HG03520 (cell line): ENCODE results near the gene FOXD1.
"Not testable (repeated sequence)": the region's sequence is repeated elsewhere in the genome, so short reads cannot be mapped to it uniquely, and the experiment has no call there.

Source experiments
- ATAC-seq: cut with Tn5 transposase; IDR thresholded peaks from one replicate; pipeline ENCODE4 v1.9.1; 2021; ENCODE audit warnings: mild to moderate bottlenecking, moderate library complexity; ENCODE audit not compliant: unreplicated experiment

The FOXD1 gene

GRCh38 chr5:73464016-73464745, 15.6 kb upstream of the FOXD1 start:
- no peak for ATAC-seq

GRCh38 chr5:73460133-73460532, 11.6 kb upstream of the FOXD1 start:
- no peak for ATAC-seq

GRCh38 chr5:73459366-73459765, 10.8 kb upstream of the FOXD1 start:
- no peak for ATAC-seq

GRCh38 chr5:73456462-73456861, 7.9 kb upstream of the FOXD1 start:
- not testable (repeated sequence) for ATAC-seq

- ATAC-seq, result no peak
Measured at GRCh38 chr5:73454379-73455036, 5.9 kb upstream of the FOXD1 start.

GRCh38 chr5:73452215-73452614, 3.6 kb upstream of the FOXD1 start:
- ATAC-seq, result no peak

- no peak for ATAC-seq
Measured at GRCh38 chr5:73451224-73452130, 2.9 kb upstream of the FOXD1 start.

- no peak for ATAC-seq
Measured at GRCh38 chr5:73450672-73451223, 2.2 kb upstream of the FOXD1 start.

- ATAC-seq, result no peak
Measured at GRCh38 chr5:73450137-73450536, 1.6 kb upstream of the FOXD1 start.

- ATAC-seq, result no peak
Measured at GRCh38 chr5:73447530-73448462, 781 bp downstream of the FOXD1 start.

GRCh38 chr5:73446631-73447529, 1.7 kb downstream of the FOXD1 start:
- no peak for ATAC-seq

GRCh38 chr5:73445665-73446630, 2.6 kb downstream of the FOXD1 start:
- ATAC-seq, result no peak

- ATAC-seq, result no peak
Measured at GRCh38 chr5:73444499-73445438, 3.8 kb downstream of the FOXD1 start.

- no peak for ATAC-seq
Measured at GRCh38 chr5:73443829-73444498, 4.6 kb downstream of the FOXD1 start.

- no peak for ATAC-seq
Measured at GRCh38 chr5:73442996-73443627, 5.5 kb downstream of the FOXD1 start.
